Measurements from ENCODE around the gene CATSPER4.

Gene CATSPER4

DNA sequence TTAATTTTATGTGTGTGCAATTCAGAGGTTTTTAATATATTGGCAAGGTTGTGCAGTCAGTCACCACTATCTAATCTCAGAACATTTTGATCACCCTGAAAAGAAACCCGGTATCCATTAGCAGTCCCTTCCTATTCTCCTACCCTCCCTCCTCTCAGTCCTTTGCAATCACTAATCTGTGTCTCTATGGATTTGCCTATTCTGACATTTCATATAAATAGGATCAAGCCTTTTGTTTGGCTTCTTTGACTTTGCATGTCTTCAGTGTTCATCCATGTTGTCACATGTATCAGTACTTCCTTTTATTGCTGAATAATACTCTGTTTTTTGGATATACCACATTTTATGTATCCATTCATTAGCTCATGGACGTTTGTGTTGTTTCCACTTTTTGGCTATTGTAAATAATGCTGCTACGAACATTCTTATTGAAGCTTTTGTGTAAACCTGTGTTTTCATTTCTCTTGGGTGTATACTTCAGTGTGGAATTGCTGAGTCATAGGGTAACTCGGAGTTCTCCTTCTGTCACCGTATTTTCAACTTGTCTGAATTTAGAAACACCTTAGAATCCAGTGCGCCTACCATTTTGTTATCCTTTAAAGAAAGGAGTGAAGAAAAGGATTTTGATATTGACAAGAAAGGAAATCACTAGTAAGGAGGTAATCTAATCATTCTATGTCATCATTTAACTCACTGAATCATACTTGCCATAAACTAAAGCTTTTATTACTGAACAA, 47.0 kb downstream of the CATSPER4 start:
- TF ChIP-seq RAD21 (IDR thresholded peaks at IDR 0.05; ENCODE audit: low read depth) (no peak), FOXM1 (IDR thresholded peaks at IDR 0.05; ENCODE audit: borderline replicate concordance, low read depth) (no peak), TCF12 (IDR thresholded peaks at IDR 0.05; ENCODE audit: low read depth) (no peak), EP300 (IDR thresholded peaks at IDR 0.05; ENCODE audit: borderline replicate concordance) (no peak), CEBPB (IDR thresholded peaks at IDR 0.05) (no peak), YY1 (IDR thresholded peaks at IDR 0.05; ENCODE audit: low read depth) (no peak), TEAD4 (IDR thresholded peaks at IDR 0.05) (no peak), NFIC (IDR thresholded peaks at IDR 0.05) (no peak)
- TF ChIP-seq, protein P1, sequence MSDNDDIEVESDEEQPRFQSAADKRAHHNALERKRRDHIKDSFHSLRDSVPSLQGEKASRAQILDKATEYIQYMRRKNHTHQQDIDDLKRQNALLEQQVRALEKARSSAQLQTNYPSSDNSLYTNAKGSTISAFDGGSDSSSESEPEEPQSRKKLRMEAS (IDR thresholded peaks at IDR 0.05), result no peak
- TF ChIP-seq, protein P2, sequence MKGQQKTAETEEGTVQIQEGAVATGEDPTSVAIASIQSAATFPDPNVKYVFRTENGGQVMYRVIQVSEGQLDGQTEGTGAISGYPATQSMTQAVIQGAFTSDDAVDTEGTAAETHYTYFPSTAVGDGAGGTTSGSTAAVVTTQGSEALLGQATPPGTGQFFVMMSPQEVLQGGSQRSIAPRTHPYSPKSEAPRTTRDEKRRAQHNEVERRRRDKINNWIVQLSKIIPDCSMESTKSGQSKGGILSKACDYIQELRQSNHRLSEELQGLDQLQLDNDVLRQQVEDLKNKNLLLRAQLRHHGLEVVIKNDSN (IDR thresholded peaks at IDR 0.05), result no peak

DNA sequence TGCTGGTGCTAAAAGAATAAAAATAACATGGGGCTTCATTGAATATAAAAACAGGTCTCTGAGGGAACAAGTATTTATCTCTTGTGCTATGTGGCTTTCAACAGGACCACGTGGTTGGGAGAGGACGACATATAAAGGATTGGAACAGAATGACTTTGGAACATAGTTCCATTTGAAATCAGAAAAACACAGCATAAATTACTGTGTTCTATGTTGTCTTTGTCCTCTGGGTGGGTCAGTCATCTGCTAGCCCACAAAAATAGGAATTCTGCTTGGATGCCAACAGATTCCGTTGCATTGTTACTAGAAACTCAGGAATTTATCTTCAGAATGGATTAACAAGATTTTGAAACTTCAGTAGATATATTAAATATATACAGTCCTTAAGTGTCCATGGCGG, 49.5 kb downstream of the CATSPER4 start:
- TF ChIP-seq, protein P2 (IDR thresholded peaks at IDR 0.05), result no peak
- TF ChIP-seq TAF1 (IDR thresholded peaks at IDR 0.05; ENCODE audit: low read depth), result no peak
- TF ChIP-seq FOXM1 (IDR thresholded peaks at IDR 0.05; ENCODE audit: borderline replicate concordance, low read depth), result no peak
- no peak for TF ChIP-seq ZBTB7A (IDR thresholded peaks at IDR 0.05; ENCODE audit: low read depth)
- no peak for TF ChIP-seq TEAD4 (IDR thresholded peaks at IDR 0.05)
- no peak for TF ChIP-seq YY1 (IDR thresholded peaks at IDR 0.05; ENCODE audit: low read depth)
- TF ChIP-seq TCF12 (IDR thresholded peaks at IDR 0.05; ENCODE audit: low read depth), result no peak
- no peak for TF ChIP-seq NFIC (IDR thresholded peaks at IDR 0.05)
- no peak for TF ChIP-seq CEBPB (IDR thresholded peaks at IDR 0.05)
- TF ChIP-seq EGR1 (IDR thresholded peaks at IDR 0.05), result no peak
- TF ChIP-seq, protein P1 (IDR thresholded peaks at IDR 0.05), result no peak
- no peak for TF ChIP-seq CREB1 (IDR thresholded peaks at IDR 0.05; ENCODE audit: low read depth)
- TF ChIP-seq EP300 (IDR thresholded peaks at IDR 0.05; ENCODE audit: borderline replicate concordance), result no peak
- TF ChIP-seq, protein P3, sequence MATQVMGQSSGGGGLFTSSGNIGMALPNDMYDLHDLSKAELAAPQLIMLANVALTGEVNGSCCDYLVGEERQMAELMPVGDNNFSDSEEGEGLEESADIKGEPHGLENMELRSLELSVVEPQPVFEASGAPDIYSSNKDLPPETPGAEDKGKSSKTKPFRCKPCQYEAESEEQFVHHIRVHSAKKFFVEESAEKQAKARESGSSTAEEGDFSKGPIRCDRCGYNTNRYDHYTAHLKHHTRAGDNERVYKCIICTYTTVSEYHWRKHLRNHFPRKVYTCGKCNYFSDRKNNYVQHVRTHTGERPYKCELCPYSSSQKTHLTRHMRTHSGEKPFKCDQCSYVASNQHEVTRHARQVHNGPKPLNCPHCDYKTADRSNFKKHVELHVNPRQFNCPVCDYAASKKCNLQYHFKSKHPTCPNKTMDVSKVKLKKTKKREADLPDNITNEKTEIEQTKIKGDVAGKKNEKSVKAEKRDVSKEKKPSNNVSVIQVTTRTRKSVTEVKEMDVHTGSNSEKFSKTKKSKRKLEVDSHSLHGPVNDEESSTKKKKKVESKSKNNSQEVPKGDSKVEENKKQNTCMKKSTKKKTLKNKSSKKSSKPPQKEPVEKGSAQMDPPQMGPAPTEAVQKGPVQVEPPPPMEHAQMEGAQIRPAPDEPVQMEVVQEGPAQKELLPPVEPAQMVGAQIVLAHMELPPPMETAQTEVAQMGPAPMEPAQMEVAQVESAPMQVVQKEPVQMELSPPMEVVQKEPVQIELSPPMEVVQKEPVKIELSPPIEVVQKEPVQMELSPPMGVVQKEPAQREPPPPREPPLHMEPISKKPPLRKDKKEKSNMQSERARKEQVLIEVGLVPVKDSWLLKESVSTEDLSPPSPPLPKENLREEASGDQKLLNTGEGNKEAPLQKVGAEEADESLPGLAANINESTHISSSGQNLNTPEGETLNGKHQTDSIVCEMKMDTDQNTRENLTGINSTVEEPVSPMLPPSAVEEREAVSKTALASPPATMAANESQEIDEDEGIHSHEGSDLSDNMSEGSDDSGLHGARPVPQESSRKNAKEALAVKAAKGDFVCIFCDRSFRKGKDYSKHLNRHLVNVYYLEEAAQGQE (IDR thresholded peaks at IDR 0.05; ENCODE audit: low read depth), result no peak
- no peak for TF ChIP-seq RAD21 (IDR thresholded peaks at IDR 0.05; ENCODE audit: low read depth)
